T-helper 1 cell treated with Interleukin-12 subunit alpha and Interleukin-12 subunit beta and Interleukin-4 antibody, amounts not matched to agents 30 μg/mL and 1 μg/mL, for 36 hours (primary cell): ENCODE measurements around the gene LACTB.
A peak's percentile ranks its signal among the peaks of the same experiment; 100 is the strongest.

Experiments
- H3K27ac Mint-ChIP-seq: one replicate; pipeline ENCODE4 v1.8.0; 2021; ENCODE audit warnings: mild to moderate bottlenecking, mixed read lengths
- H3K27me3 Mint-ChIP-seq: one replicate; pipeline ENCODE4 v1.8.0; 2021; ENCODE audit warnings: low read depth, mixed read lengths
- H3K36me3 Mint-ChIP-seq: one replicate; pipeline ENCODE4 v1.8.0; 2021; ENCODE audit warnings: low read depth, mixed read lengths
- H3K4me1 Mint-ChIP-seq: one replicate; pipeline ENCODE4 v1.8.0; 2021; ENCODE audit warnings: low read depth, mixed read lengths
- H3K4me3 Mint-ChIP-seq: one replicate; pipeline ENCODE4 v1.8.0; 2021; ENCODE audit warnings: mild to moderate bottlenecking, moderate library complexity, mixed read lengths
- H3K9me3 Mint-ChIP-seq: one replicate; pipeline ENCODE4 v1.8.0; 2021; ENCODE audit warnings: mixed read lengths

The LACTB gene

DNA sequence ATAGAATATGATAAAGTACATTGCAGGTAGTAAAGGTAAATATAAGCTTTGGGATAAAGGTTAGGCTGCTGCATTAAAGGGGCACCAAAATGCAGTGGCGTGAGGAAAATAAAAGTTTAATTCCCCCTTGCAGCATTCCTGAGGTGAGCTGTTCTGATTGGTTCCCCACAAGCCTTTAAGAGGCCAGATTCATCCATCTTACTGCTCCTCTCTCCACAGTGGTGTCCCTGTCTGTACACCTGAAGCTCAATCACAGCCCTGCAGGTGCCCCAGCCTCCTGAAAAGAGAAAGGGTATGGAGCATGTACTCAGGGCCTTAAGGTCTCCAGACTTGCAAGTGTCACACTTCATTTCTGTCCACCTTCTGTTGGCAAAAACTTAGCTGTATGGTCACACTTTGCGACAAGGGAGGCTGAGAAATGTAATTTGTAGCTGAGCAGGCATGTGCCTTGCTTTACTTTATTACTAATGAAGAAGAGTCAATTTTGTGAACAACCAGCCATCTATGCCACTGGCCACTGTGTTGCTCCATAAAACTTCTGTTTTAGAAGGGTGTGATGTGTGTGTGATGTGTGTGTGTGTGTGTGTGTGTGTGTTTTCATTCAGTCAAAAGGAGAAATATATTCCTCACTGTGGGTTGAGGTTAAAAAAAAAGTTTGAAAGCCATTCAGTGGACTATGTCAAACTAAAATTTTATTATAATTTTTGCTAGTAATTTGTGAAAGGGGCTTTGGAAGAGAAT, 12.8 kb downstream of the LACTB start:
- Mint-ChIP-seq H3K27me3 (no peaks in the 10 kb centered on the region), H3K36me3 (peaks cover 17% of the 10 kb centered on the region), H3K4me1 (peaks cover 3% of the 10 kb centered on the region), H3K9me3 (no peaks in the 10 kb centered on the region), H3K27ac (no peak overlapping the region), H3K4me3 (no peak overlapping the region)

DNA sequence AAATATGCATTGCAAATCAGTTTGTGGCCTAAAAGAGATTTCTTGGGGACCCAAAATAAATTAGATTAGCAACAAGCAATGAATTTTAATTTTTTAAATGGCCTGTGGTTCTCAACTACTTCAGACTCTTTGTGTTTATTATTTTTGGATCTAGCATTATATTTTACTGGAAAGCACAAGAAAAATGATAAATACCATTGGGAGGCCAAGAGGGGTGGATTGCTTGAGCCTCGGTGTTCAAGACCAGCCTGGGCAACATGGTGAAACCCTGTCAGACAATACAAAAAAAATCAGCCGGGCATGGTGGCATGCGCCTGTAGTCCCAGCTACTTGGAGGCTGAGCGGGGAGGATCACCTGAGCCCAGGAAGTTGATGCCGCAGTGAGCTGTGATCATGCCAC, 13.6 kb downstream of the LACTB start:
- Mint-ChIP-seq H3K36me3 (peaks cover 17% of the 10 kb centered on the region), H3K27ac (no peak overlapping the region), H3K27me3 (no peaks in the 10 kb centered on the region)

DNA sequence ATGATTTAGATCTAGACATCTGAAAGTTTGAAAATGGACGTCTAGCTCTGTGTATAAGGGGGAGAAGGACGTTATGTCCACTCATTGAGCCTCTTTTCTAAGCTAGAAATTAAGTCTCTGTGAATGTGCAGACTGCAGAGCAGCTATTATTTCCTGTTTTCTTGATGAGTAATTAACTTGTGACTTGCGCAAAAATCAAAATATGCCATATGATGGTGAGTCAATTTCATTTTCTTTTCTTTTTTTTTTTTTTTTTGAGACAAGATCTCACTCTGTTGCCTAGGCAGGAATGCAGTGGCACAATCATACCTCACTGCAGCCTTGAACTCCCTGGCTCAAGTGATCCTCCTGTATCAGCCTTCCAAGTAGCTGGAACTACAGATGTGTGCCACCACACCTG, 14.1 kb downstream of the LACTB start:
- H3K4me1 Mint-ChIP-seq = peaks cover 5% of the 10 kb centered on the region
- no peak overlapping the region for H3K4me3 Mint-ChIP-seq
- H3K27me3 Mint-ChIP-seq = no peaks in the 10 kb centered on the region
- H3K36me3 Mint-ChIP-seq = peaks cover 13% of the 10 kb centered on the region
- no peak overlapping the region for H3K27ac Mint-ChIP-seq
- no peaks in the 10 kb centered on the region for H3K9me3 Mint-ChIP-seq

More for the DNA sequence above, 13.6 kb downstream of the LACTB start:
- H3K9me3 Mint-ChIP-seq = no peaks in the 10 kb centered on the region
- peaks cover 5% of the 10 kb centered on the region for H3K4me1 Mint-ChIP-seq
- no peak overlapping the region for H3K4me3 Mint-ChIP-seq

DNA sequence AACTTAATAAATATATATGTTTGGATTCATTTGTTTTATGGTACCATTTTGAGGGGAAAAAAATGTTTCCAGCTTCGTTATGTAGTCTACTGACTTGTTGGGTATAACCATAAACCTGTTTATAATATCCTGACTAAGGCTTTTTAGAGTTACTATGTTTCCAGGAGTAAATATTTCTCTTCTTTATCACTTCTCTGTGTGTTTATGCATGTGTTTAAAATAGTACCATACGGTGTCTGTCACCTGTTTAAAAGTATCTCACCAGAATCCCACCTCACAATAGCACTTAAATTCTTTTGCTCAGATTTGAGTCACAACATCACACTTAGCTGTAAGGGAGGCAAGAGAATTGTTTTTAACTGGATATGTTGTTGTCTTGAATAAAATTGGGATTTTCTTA, 15.1 kb downstream of the LACTB start:
- H3K4me3 Mint-ChIP-seq = no peak overlapping the region
- peaks cover 20% of the 10 kb centered on the region for H3K36me3 Mint-ChIP-seq
- no peaks in the 10 kb centered on the region for H3K9me3 Mint-ChIP-seq
- H3K27me3 Mint-ChIP-seq = no peaks in the 10 kb centered on the region
- no peak overlapping the region for H3K27ac Mint-ChIP-seq
- peaks cover 5% of the 10 kb centered on the region for H3K4me1 Mint-ChIP-seq

DNA sequence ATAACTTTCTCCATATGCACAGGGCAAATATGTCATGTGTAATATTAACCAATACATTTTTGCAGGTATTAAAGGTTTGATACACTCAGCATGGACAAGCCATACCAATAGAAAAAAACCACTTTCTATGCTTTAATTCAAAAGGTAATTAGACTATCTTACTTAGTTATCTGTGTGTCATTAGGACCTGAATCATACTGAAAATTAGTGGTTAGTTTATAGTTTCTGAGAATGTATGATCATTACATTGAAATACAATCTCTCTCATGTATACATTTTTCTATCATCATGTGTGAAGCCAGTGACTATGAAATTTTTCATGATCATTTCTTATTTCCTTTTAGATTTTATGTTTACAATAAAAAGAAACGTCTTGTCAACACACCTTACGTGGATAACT, 19.3 kb downstream of the LACTB start:
- Mint-ChIP-seq H3K27me3 (no peaks in the 10 kb centered on the region), H3K9me3 (no peaks in the 10 kb centered on the region), H3K4me3 (no peak overlapping the region), H3K36me3 (peaks cover 31% of the 10 kb centered on the region), H3K4me1 (peaks cover 5% of the 10 kb centered on the region), H3K27ac (no peak overlapping the region)

DNA sequence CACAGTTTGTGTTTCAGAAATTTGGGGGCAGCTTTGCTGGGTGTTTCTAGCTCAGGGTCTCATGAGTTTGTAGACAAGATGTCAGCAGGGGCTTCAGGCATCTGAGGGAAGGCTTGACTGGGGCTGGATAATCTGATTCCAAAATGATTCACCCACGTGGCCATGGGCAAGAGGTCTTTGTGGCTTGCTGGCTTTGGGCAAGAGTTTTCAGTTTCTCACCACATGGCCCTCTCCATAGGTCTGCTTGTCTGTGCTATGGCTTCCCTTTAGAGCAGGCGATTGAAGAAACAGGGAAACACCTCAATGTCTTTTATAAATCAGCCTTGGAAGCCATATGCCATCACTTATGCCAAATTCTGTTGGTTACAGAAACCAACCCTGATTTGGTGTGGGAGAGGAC, 23.8 kb downstream of the LACTB start:
- peaks cover 39% of the 10 kb centered on the region for H3K36me3 Mint-ChIP-seq
- H3K4me1 Mint-ChIP-seq = peaks cover 6% of the 10 kb centered on the region
- H3K27ac Mint-ChIP-seq = no peak overlapping the region
- no peak overlapping the region for H3K4me3 Mint-ChIP-seq
- no peaks in the 10 kb centered on the region for H3K27me3 Mint-ChIP-seq
- no peaks in the 10 kb centered on the region for H3K9me3 Mint-ChIP-seq

DNA sequence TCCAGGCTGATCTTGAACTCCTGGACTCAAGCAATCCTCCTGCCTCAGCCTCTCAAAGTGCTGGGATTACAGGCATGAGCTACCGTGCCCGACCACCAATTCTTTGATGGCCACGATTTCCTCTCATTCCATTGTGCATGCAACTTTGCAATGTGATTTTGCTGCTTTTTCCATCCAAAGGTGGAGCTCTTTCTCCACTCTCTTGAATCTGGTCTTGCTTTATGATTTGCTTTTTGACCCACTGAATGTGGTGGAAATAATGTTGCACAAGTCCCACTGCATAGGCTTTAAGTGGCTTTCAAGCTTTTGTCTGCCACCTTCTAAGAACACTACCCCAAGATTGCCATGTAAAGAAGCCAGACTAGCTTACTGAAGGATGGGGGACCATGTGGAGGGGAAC, 25.0 kb downstream of the LACTB start:
- no peak overlapping the region for H3K27ac Mint-ChIP-seq
- H3K36me3 Mint-ChIP-seq = peaks cover 35% of the 10 kb centered on the region
- no peak overlapping the region for H3K4me3 Mint-ChIP-seq
- H3K27me3 Mint-ChIP-seq = no peaks in the 10 kb centered on the region
- H3K4me1 Mint-ChIP-seq = peaks cover 9% of the 10 kb centered on the region
- no peaks in the 10 kb centered on the region for H3K9me3 Mint-ChIP-seq

DNA sequence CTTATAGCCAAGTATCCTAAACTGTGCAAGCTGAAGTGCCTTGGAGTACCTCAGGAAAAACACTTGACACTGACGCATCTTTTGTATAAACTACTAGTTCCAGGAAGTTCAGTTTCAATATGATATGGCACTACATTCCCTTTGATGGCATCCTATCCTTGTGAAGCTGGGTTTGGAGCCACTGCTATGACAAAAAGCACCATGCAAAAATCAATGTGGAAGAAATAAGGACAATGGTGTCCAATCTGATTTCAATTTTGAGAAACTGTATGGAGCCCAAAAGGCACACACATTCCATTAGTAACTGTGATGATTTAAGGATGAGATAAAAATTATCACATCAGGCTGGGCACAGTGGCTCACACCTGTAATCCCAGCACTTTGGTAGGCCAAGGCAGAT, 30.0 kb downstream of the LACTB start:
- Mint-ChIP-seq H3K9me3 (no peaks in the 10 kb centered on the region), H3K4me3 (no peak overlapping the region), H3K36me3 (peaks cover 32% of the 10 kb centered on the region), H3K4me1 (peaks cover 21% of the 10 kb centered on the region), H3K27me3 (no peaks in the 10 kb centered on the region), H3K27ac (no peak overlapping the region)

DNA sequence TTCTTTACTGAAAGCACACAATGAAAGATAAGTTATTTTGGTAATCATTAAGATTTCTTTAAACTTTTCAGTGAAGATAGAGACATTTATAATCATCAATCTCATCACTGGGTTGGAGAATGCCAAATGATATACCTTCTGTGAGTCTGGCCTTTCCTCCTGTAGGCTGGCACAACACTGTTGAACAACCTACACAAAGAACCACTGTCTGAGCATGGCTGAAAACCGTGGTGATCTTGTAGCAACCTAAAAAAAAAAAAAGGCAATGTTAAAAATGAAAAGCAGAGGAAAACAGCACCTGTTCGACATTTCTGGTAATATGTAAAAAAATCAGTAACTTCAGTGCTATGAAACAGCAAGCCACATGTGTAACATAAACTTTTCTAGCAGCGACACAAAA, 33.8 kb downstream of the LACTB start:
- Mint-ChIP-seq H3K27me3 (no peaks in the 10 kb centered on the region), H3K4me3 (peak overlapping the region; percentile 69), H3K9me3 (no peaks in the 10 kb centered on the region), H3K36me3 (peaks cover 27% of the 10 kb centered on the region), H3K27ac (peak overlapping the region; percentile 57), H3K4me1 (peaks cover 16% of the 10 kb centered on the region)

DNA sequence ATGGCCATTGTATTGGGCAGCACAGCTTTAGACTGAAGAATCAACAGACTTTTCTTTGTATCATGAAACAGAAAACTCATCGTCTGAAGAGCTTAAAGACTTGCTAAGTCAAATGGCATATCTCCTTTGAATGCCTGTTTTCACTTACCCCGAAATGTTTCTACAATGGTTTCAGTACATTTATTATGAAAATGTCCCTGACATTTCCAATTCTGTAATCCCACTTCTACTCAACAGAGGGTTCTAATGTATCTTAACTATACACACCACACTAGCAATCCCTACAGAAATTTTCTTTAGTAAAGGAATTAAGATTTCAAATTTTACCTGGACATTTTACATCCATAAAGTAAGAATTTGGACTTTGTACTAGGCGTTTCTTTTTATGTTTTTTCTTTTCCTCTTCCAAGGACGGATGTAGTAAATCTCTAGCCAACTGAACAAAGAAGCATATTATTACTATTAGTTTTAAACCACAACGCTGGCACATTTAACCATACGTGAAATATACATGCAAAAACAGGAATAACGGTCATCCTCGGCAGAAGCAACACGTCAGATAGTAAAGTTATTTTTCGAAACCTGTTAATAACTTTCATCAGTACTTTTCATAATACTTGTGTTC, 34.5 kb downstream of the LACTB start:
- H3K9me3 Mint-ChIP-seq = no peaks in the 10 kb centered on the region
- H3K27me3 Mint-ChIP-seq = no peaks in the 10 kb centered on the region
- peak overlapping the region; percentile 98 for H3K27ac Mint-ChIP-seq
- H3K36me3 Mint-ChIP-seq = peaks cover 27% of the 10 kb centered on the region
- peaks cover 16% of the 10 kb centered on the region for H3K4me1 Mint-ChIP-seq
- peak overlapping the region; percentile 99 for H3K4me3 Mint-ChIP-seq

DNA sequence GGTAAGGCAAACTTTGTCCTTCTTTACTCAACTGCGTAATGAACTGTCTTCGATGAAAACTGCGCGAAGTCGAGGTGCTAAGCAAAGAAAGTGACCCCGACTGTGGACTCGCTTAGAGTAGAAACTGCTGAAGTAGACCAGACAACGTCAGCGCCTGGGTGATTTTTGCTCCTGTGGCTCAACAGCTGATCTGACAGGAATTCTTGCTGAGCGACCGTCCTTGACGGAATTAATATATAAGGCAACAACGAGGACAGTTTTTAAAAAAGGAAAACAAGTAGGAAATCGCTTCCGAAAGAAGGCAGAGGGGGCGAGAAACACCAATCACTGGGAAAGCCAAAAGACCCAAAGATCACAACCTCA, 35.1 kb downstream of the LACTB start:
- Mint-ChIP-seq H3K4me1 (peaks cover 14% of the 10 kb centered on the region), H3K36me3 (peaks cover 24% of the 10 kb centered on the region), H3K27ac (peak overlapping the region; percentile 98), H3K9me3 (no peaks in the 10 kb centered on the region), H3K27me3 (no peaks in the 10 kb centered on the region), H3K4me3 (peak overlapping the region; percentile 99)

DNA sequence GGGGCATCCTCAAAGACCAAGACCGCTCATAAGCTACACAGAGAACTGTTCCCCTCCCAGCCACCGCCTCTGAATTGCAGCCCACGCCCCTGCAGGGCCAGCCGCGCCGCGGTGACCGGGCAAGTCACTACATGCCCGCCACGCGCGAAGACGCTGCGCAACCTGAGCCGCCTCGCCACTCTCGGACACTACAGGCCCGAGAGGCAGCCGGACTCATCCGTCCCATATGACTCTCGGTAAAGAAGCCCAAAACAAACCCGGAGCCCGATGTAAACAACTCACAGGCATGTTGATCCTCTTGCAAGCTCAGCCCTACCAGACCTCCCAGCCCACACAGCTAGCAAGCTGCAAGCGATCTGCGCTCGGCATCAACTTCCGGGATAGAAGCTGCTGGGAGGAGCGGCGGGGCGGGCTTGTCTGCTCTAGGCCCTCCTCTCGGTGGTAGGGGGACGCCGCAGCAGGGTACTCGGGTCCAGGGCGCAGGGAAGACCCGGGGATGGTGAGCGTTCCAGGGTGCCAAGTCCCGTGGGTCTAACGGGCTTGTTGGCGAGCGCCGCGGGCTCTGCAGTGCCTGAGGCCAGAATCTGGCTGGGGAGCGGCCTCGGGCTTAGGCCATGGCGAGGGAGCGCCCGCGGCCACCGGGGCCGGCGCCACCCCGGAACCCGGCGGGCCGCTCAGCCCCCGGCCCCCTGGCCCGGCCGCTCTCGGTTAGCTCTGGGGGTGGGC, 35.6 kb downstream of the LACTB start, which contains the start of gene RPS27L:
TSS of gene RPS27L (minus strand) at position 360 of the 726 bp plus-strand sequence. CDS start at position 288, 72 bp downstream.
- peak within 1 kb of the TSS; percentile 99 for H3K4me3 Mint-ChIP-seq
- peaks cover 13% of the 10 kb centered on the region for H3K4me1 Mint-ChIP-seq
- peaks cover 23% of the 10 kb centered on the region for H3K36me3 Mint-ChIP-seq
- H3K9me3 Mint-ChIP-seq = no peaks in the 10 kb centered on the region
- H3K27ac Mint-ChIP-seq = peak within 1 kb of the TSS; percentile 98
- no peaks in the 10 kb centered on the region for H3K27me3 Mint-ChIP-seq

DNA sequence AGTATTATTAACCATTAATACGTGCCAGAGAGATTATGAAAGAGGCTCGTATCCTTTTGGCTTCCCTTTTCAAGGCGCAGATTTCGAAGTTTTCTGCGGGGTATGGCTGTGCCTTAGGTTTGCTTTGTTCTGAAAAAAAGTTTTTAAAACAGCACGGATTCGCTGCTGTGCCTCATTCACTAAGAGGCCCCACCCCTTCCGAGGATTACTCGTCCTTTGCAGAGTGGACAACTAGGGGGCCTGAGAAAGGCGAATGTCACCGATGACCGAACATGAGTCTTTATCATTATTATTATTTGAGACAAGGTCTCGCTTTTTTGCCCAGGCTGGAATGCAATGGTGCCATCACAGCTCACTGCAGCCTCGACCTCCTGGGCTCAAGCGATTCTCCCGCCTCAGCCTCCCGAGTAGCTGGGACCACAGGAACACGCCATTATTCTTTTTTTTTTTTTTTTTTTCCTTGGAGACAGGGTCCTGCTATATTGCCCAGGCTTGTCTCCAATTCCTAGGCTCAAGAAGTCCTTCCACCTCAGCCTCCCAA, 36.3 kb downstream of the LACTB start:
- Mint-ChIP-seq H3K36me3 (peaks cover 18% of the 10 kb centered on the region), H3K27me3 (no peaks in the 10 kb centered on the region), H3K4me1 (peaks cover 10% of the 10 kb centered on the region), H3K27ac (peak overlapping the region; percentile 94), H3K9me3 (no peaks in the 10 kb centered on the region), H3K4me3 (peak overlapping the region; percentile 84)

DNA sequence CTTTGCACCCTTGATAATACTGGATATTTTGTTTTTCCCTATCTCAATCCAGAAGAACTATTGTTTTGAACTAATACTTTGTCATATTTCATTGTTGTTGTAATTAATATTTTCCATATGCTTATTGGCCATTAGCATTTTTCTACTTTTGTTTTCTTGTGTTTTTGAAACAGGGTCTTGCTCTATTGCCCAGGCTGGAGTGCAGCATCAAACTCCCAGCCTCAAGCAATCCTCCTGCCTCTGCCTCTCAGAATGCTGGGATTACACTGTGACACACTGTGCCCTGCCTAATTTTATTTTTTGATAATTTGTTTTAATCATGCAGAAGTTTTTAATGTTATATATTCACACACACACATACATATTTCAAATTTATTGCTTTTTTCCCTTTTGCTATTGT, 39.0 kb downstream of the LACTB start:
- Mint-ChIP-seq H3K36me3 (peaks cover 9% of the 10 kb centered on the region), H3K27me3 (peaks cover 5% of the 10 kb centered on the region), H3K9me3 (no peaks in the 10 kb centered on the region), H3K4me1 (peaks cover 5% of the 10 kb centered on the region), H3K27ac (no peak overlapping the region), H3K4me3 (no peak overlapping the region)
